BLaER1 (cell line): Measurements from ENCODE around the gene ROR1.
A peak's percentile ranks its signal among the peaks of the same experiment; 100 is the strongest.
"Not testable (repeated sequence)": the region's sequence is repeated elsewhere in the genome, so short reads cannot be mapped to it uniquely, and the experiment has no call there.

ENCODE experiments used
- H3K27ac ChIP-seq: shearing (Covaris generic); formaldehyde crosslinking; 2 replicates; pipeline ENCODE4 v1.8.1; 2022
- H3K27me3 ChIP-seq: shearing (Covaris generic); formaldehyde crosslinking; 2 replicates; pipeline ENCODE4 v1.8.1; 2022
- H3K36me3 ChIP-seq: shearing (Covaris generic); formaldehyde crosslinking; 2 replicates; pipeline ENCODE4 v1.8.1; 2022
- H3K4me1 ChIP-seq: shearing (Covaris generic); formaldehyde crosslinking; 2 replicates; pipeline ENCODE4 v1.8.1; 2022
- H3K4me2 ChIP-seq: shearing (Covaris generic); formaldehyde crosslinking; 2 replicates; pipeline ENCODE4 v1.8.1; 2022
- H3K4me3 ChIP-seq: shearing (Covaris generic); formaldehyde crosslinking; 2 replicates; pipeline ENCODE4 v1.8.1; 2022
- H3K9ac ChIP-seq: shearing (Covaris generic); formaldehyde crosslinking; 2 replicates; pipeline ENCODE4 v1.8.1; 2022
- H3K9me3 ChIP-seq: shearing (Covaris generic); formaldehyde crosslinking; 2 replicates; pipeline ENCODE4 v1.8.1; 2022
- H4K20me1 ChIP-seq: shearing (Covaris generic); formaldehyde crosslinking; 2 replicates; pipeline ENCODE4 v1.8.1; 2022
- Cebpa-rat ChIP-seq: shearing (Covaris generic); IDR thresholded peaks from 2 replicates; pipeline ENCODE4 v1.8.1; 2022

ROR1 gene

DNA sequence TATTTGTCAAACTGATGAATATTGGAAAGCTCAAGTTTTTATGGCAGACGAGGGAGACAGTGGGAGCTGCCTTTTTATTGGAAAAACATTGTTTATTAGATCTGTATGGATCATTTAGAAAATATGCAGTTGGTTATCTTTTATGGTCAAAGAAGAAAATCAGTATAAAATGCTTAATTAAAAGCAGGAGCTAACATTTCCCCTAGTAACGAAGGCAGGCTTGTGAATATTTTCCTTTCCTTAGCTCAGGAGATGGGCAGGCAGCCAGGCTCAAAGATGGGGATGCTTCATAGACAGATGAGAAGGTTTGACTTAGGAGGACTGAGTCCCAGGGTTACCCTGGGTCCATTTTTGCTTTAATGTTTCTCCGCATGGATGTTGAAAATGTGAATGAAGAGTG is 26.0 kb downstream of the ROR1 start:
- Histone ChIP-seq H3K27ac (no peak overlapping the region), H4K20me1 (peaks cover 30% of the 10 kb centered on the region; the same call in 1 of the 2 replicates), H3K27me3 (no peaks in the 10 kb centered on the region), H3K36me3 (no peaks in the 10 kb centered on the region), H3K4me3 (no peak overlapping the region), H3K9me3 (no peaks in the 10 kb centered on the region), H3K4me2 (no peak overlapping the region), H3K4me1 (peaks cover 9% of the 10 kb centered on the region; the same call in 1 of the 2 replicates), H3K9ac (no peak overlapping the region)
- TF ChIP-seq Cebpa-rat, result no peak

- Histone ChIP-seq H3K4me3 (no peak overlapping the region), H3K4me1 (peaks cover 9% of the 10 kb centered on the region; the same call in 1 of the 2 replicates), H3K4me2 (no peak overlapping the region), H3K27me3 (no peaks in the 10 kb centered on the region), H3K9ac (no peak overlapping the region), H3K27ac (no peak overlapping the region), H3K9me3 (no peaks in the 10 kb centered on the region), H3K36me3 (no peaks in the 10 kb centered on the region), H4K20me1 (peaks cover 16% of the 10 kb centered on the region; the same call in 1 of the 2 replicates)
- no peak for TF ChIP-seq Cebpa-rat
These were observed 28.3 kb downstream of the ROR1 start for GRCh38 chr1:63802109-63802508.

GRCh38 chr1:63804829-63805484 is 31.1 kb downstream of the ROR1 start:
- Histone ChIP-seq H3K4me1 (peaks cover 9% of the 10 kb centered on the region; the same call in 1 of the 2 replicates), H3K27ac (no peak overlapping the region), H3K9ac (no peak overlapping the region), H4K20me1 (peaks cover 8% of the 10 kb centered on the region; the same call in 1 of the 2 replicates), H3K27me3 (no peaks in the 10 kb centered on the region), H3K9me3 (no peaks in the 10 kb centered on the region), H3K36me3 (no peaks in the 10 kb centered on the region), H3K4me3 (no peak overlapping the region), H3K4me2 (no peak overlapping the region)
- no peak for TF ChIP-seq Cebpa-rat

DNA sequence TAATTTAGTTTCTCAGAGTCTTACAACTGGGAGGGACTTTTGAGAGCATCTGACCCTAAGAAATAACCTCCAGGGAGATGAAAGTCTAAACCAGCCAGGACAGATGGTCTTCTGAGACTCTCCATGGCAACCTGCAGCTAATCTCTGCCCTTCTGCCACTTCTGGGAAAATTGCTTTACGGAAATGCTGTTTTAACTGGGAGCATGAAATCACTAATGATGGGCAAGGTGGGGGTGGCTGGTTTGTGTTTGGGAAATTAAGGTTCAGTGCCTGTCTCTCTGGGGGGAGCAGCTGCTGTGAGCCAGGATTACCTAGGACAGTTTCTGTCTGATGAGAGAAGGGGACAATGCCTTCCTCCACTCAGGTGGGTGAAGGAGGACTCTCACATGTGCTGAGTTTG is 33.2 kb downstream of the ROR1 start:
- no peak for TF ChIP-seq Cebpa-rat
- Histone ChIP-seq H3K4me1 (peaks cover 26% of the 10 kb centered on the region), H3K27ac (no peak overlapping the region), H3K36me3 (no peaks in the 10 kb centered on the region), H3K4me3 (no peak overlapping the region), H3K27me3 (no peaks in the 10 kb centered on the region), H3K9ac (no peak overlapping the region), H3K9me3 (no peaks in the 10 kb centered on the region), H3K4me2 (no peak overlapping the region), H4K20me1 (peaks cover 4% of the 10 kb centered on the region; the same call in 1 of the 2 replicates)

DNA sequence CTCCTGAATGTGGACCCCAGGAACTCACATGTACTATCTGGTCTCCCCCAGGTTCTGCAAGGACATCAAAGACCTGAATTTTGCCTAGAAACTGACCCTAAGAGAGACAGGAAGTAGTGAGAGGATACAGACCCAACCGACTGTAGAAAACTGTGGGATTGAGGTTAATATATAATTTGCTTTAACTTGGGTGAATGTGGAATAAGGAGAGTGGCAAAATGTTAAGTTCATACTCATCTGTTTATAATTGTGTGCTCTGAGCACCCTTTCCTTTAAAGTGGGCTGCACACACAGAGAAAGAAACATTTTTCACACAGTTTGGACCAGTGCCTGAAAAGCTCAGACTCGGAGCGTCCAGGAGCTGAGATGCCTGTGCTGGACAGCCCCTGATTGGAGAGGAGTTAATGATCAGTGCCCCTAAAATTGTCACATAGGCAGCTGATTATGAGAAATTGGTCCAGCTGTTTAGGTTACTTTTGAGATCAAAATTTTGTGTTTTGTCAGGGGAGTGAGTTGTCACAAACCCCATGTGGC is 37.2 kb downstream of the ROR1 start:
- no peak overlapping the region for H3K27ac ChIP-seq
- H3K4me2 ChIP-seq, result peak overlapping the region; percentile 57
- TF ChIP-seq Cebpa-rat, result no peak
- H4K20me1 ChIP-seq, result peaks cover 4% of the 10 kb centered on the region; the same call in 1 of the 2 replicates
- no peak overlapping the region for H3K9ac ChIP-seq
- peaks cover 17% of the 10 kb centered on the region for H3K4me1 ChIP-seq
- 0 out of 2 replicates have a peak, but pooled peaks cover 2% of the 10 kb centered on the region for H3K36me3 ChIP-seq
- H3K27me3 ChIP-seq, result no peaks in the 10 kb centered on the region
- H3K9me3 ChIP-seq, result peaks cover 10% of the 10 kb centered on the region
- H3K4me3 ChIP-seq, result no peak overlapping the region

DNA sequence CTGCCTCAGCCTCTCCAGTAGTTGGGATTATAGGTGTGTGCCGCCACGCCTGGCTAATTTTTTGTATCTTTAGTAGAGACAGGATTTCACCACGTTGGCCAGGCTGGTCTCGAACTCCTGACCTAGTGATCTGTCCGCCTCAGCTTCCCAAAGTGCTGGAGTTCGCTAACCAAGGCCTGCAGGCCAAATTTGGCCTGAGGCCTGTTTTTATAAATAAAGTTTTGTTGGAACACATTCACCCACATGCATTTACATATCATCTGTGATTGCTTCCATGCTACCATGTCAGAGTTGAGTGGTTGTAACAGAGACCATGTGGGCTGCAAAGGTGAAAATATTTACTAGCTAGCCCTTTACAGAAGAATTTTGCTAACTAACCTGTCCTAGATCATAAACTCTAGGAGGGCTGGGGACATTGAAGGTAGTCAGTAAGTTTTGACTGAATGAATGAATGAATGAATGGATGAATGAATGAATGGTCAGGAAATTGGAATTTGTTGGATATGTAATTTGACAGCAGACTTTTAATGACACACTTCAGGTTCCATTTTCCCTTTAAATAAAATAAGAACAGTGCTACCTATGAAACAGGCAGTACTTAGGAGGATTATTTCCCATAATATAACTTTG is 38.4 kb downstream of the ROR1 start:
- Histone ChIP-seq H3K9me3 (peaks cover 18% of the 10 kb centered on the region), H3K9ac (no peak overlapping the region), H3K27me3 (no peaks in the 10 kb centered on the region), H3K4me2 (no peak overlapping the region), H3K4me3 (no peak overlapping the region), H4K20me1 (peaks cover 4% of the 10 kb centered on the region; the same call in 1 of the 2 replicates), H3K36me3 (0 out of 2 replicates have a peak, but pooled peaks cover 3% of the 10 kb centered on the region), H3K4me1 (peaks cover 22% of the 10 kb centered on the region), H3K27ac (no peak overlapping the region)
- TF ChIP-seq Cebpa-rat, result no peak

- H3K27me3 ChIP-seq, result no peaks in the 10 kb centered on the region
- H3K4me3 ChIP-seq, result no peak overlapping the region
- no peak overlapping the region for H3K27ac ChIP-seq
- peaks cover 4% of the 10 kb centered on the region; the same call in 1 of the 2 replicates for H4K20me1 ChIP-seq
- peaks cover 27% of the 10 kb centered on the region for H3K4me1 ChIP-seq
- H3K9me3 ChIP-seq, result peaks cover 18% of the 10 kb centered on the region
- no peak for TF ChIP-seq Cebpa-rat
- H3K4me2 ChIP-seq, result no peak overlapping the region
- no peak overlapping the region for H3K9ac ChIP-seq
- H3K36me3 ChIP-seq, result 0 out of 2 replicates have a peak, but pooled peaks cover 3% of the 10 kb centered on the region
These were observed 40.0 kb downstream of the ROR1 start for GRCh38 chr1:63813829-63814277.

- H3K4me3 ChIP-seq, H3K27ac ChIP-seq, H3K4me2 ChIP-seq, H3K27me3 ChIP-seq, H3K9ac ChIP-seq, H4K20me1 ChIP-seq, H3K36me3 ChIP-seq: not testable (repeated sequence)
- H3K9me3 ChIP-seq, result peaks cover 18% of the 10 kb centered on the region
- peaks cover 20% of the 10 kb centered on the region for H3K4me1 ChIP-seq
These were observed 42.5 kb downstream of the ROR1 start for GRCh38 chr1:63816217-63816815.

GRCh38 chr1:63817152-63817667 is 43.4 kb downstream of the ROR1 start:
- Histone ChIP-seq H3K4me1 (peaks cover 19% of the 10 kb centered on the region; the same call in 1 of the 2 replicates), H3K27me3 (no peaks in the 10 kb centered on the region), H3K4me3 (no peak overlapping the region), H3K9ac (no peak overlapping the region), H3K4me2 (peak overlapping the region; percentile 28), H4K20me1 (no peaks in the 10 kb centered on the region), H3K36me3 (0 out of 2 replicates have a peak, but pooled peaks cover 3% of the 10 kb centered on the region), H3K27ac (no peak overlapping the region), H3K9me3 (peaks cover 18% of the 10 kb centered on the region)
- TF ChIP-seq Cebpa-rat, result no peak
